ENCODE measurements around the gene PDK3. TPM values are rescaled to one million over a fixed set of nuclear protein-coding genes. Genes with fewer than 3 reads are reported as not detected.

The PDK3 gene
- total RNA-seq, result 10 to 100 TPM; 28.0 to 29.0 TPM

DNA sequence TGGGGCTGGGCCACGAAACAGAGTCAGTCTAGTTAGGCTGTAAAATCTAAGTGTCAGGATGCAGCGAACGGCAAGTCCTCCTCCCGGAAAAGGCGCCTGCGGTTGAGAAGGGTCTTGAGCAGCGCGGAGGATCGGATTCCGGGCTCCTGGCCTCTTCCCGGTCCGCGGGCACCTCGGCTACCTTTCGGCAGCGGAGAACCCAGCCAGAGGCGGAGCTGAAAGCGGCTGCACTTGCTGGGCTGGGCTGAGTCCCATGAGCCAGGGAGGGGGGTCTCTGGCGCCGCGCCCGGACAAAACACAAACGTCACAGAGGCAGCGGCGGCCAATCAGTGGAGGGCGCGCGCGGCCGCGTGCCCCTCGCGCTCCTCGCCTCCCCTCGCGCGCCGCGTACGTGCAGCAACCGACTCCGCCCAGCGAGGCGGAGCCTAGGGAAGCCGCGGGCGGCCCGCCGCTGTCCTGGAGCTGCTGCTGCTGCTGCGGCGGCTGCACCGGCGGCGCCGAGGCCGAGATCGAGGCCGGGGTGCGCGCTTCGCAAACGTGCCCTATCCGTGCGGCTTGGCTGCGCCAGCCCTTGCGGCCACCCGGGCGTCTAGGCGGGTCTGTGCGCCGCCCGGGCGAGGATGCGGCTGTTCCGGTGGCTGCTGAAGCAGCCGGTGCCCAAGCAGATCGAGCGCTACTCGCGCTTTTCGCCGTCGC, at the start of gene PDK3:
PDK3 (plus strand) TSS at position 451 of the 696 bp plus-strand sequence; CDS start at position 621, 170 bp downstream.
- CTCF ChIA-PET, result interaction anchor here (3.0 to 4.2 kb wide), 2 partner anchors 15 to 34 kb away, joined by 19 to 21 read pairs; no protein-coding TSS in a partner anchor
- no peaks in the 10 kb centered on the region for H3K9me3 Mint-ChIP-seq
- peaks cover 35% of the 10 kb centered on the region for H3K4me1 Mint-ChIP-seq

DNA sequence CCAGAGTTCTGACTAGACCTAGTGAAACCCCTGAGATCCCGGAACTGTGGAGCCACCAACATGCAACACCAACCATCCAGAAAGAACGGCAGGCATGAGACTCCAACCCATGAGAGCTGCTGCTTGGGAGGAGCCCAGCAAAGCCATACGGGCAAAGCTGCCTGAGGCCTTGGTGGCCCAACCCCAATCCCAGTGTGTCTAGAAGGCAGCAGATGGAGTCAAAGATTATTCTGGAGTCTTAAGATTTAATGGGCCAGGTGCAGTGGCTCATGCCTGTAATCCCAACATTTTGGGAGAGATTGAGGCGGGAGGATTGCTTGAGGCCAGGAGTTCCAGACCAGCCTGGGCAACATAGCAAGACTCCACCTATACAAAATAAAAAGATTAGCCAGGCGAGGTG, 49.2 kb upstream of the PDK3 start:
- H3K27ac Mint-ChIP-seq, result no peak overlapping the region
- no peak for DNase-seq
- POLR2A ChIA-PET, result no interaction called here
- peaks cover 2% of the 10 kb centered on the region for H3K27me3 Mint-ChIP-seq
- H3K4me1 Mint-ChIP-seq, result peaks cover 5% of the 10 kb centered on the region
- no peak overlapping the region for H3K4me3 Mint-ChIP-seq
- no peaks in the 10 kb centered on the region for H3K36me3 Mint-ChIP-seq (ENCODE audit: low read depth)
- CTCF ChIA-PET, result no interaction called here
- H3K9me3 Mint-ChIP-seq, result no peaks in the 10 kb centered on the region

More for the DNA sequence above, at the start of gene PDK3:
- POLR2A ChIA-PET, result interaction anchor here (0.5 to 7.4 kb wide), 9 partner anchors 8 to 69 kb away, joined by 3 to 99 read pairs (median 7); no protein-coding TSS in a partner anchor
- peak within 1 kb of the TSS; percentile 83 for H3K27ac Mint-ChIP-seq
- no peaks in the 10 kb centered on the region for H3K36me3 Mint-ChIP-seq (ENCODE audit: low read depth)
- peak within 1 kb of the TSS; percentile 79 for H3K4me3 Mint-ChIP-seq
- DNase-seq, result peak; percentile 86
- H3K27me3 Mint-ChIP-seq, result no peaks in the 10 kb centered on the region

DNA sequence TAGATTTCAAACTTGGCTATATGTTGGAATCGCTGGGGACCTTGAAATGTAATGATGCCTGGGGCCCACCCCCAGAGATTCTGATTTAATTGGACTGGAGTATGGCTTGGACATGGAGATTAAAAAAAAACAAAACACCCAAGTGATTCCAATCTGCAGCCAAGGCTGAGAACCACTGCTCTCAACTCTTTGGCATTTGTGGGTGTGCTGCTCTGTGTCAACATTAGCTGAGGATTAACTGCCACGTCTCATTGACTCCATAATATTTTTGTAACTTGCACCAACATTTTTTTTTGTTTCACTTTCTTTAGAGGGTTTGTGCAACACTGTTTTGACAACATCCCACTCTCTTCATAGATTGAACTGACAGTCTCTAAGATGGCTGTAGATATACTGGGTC, 41.1 kb upstream of the PDK3 start:
- Mint-ChIP-seq H3K27ac (no peak overlapping the region), H3K4me1 (no peaks in the 10 kb centered on the region), H3K9me3 (no peaks in the 10 kb centered on the region), H3K4me3 (no peak overlapping the region), H3K36me3 (ENCODE audit: low read depth) (no peaks in the 10 kb centered on the region), H3K27me3 (no peaks in the 10 kb centered on the region)
- CTCF ChIA-PET, result no interaction called here
- POLR2A ChIA-PET, result no interaction called here
- no peak for DNase-seq

DNA sequence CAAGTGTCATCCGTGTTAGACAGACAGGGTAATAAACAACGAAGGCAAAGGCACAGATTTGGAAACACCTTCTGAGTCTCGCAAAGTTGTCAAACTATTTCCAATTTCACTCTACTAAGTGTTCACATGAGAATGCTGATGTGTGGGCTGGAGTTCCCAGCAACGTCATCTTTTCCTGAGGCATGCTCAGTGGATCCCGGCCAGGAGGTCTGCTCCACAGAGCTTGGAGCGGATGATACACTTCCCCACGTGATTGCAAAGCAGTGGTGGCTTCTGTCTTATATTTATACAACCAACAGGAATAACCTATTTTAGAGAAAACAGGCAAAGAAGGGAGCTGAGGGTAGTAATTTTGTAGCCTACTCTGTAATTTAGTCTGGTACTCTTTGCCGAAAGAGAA, 40.1 kb upstream of the PDK3 start:
- Mint-ChIP-seq H3K4me1 (no peaks in the 10 kb centered on the region), H3K27me3 (no peaks in the 10 kb centered on the region), H3K27ac (no peak overlapping the region), H3K9me3 (no peaks in the 10 kb centered on the region), H3K4me3 (no peak overlapping the region), H3K36me3 (ENCODE audit: low read depth) (no peaks in the 10 kb centered on the region)
- CTCF ChIA-PET, result no interaction called here
- DNase-seq, result no peak
- POLR2A ChIA-PET, result no interaction called here

DNA sequence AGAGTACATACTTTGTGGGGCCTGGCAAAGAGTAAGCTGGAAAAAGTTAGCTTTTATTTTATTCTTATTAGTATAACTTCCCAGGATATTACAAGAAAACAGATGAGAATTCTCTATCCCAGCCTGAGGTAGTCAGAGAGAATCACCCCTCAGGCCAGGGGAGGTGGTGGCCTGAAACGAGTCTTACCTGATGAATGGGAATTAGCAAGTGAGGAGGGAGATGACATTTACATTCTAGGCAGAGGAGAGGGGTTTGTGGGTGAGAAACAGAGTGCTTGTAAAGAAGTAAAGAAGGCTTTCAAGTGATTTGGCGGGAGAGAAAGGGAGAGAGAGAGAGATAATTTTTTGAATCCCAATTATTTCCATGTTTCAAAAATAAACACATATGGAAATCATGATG, 39.3 kb upstream of the PDK3 start:
- POLR2A ChIA-PET, result no interaction called here
- H3K4me1 Mint-ChIP-seq, result no peaks in the 10 kb centered on the region
- H3K36me3 Mint-ChIP-seq (ENCODE audit: low read depth), result no peaks in the 10 kb centered on the region
- H3K27me3 Mint-ChIP-seq, result no peaks in the 10 kb centered on the region
- no peak for DNase-seq
- H3K27ac Mint-ChIP-seq, result no peak overlapping the region
- CTCF ChIA-PET, result no interaction called here
- no peak overlapping the region for H3K4me3 Mint-ChIP-seq
- no peaks in the 10 kb centered on the region for H3K9me3 Mint-ChIP-seq

DNA sequence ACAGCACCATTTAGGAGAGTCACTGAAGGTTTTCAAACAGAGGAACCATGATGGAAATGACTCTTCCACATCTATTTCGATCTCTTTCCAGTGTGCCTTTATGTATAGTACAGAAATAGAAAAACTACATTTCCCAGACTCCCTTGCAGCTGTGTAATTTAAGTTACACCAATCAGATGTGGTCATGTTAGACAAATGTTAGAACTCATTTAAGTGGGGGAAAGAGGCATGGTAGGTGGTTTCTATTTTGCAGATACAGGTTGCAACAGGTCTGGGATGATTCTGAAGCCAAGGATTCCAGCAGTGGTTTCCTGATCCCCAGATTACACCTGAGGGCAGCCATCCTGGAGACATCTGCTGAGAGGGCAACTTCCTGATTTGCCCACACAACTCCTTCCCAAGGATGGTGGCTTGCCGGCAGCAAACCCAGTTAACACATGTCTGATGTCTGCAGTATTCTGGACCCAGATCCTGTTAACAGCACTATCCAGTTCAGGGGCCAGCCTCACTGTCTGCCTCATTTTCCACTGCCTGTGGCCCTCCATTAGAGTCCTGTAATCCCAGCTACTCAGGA, 38.7 kb upstream of the PDK3 start:
- H3K27ac Mint-ChIP-seq, result no peak overlapping the region

DNA sequence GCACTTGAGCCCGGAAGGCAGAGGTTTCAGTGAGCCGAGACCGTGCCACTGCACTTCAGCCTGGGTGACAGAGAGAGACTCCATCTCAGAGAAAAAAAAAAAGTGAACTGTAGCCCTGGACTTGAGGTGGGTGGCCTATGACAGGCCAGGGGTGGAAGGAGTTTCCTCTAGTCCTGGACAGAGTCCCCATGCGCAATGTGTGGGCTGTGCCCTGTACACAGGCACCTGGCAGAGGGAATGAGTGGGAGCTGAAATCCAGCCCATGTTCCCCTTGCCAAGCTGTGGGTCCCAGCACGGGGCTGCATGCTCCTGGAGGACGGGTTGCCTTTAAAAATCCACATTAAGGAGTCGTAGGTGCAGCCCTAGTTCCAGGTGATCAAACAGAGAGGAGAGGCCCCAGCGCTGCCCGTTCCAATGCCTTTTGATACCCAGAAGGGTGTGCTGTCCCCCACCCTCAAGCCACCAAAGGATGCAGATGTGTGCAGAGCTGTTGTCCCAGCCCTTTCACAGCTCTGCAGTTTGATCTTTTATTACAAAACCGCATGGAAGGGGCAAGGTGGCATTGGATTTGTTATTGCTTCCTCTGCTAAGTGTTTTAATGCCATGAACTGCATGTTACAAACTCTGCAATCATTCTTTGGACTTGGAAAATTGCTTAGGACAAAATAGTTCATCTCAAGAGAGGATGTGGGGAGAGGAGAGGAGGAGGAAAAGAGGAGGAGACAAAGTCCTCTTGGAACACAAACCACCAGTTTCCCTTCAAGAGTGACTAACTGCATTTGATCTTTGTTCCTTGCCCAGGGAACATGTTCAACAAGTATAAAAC, 38.0 kb upstream of the PDK3 start:
- Mint-ChIP-seq H3K36me3 (ENCODE audit: low read depth) (no peaks in the 10 kb centered on the region), H3K4me1 (no peaks in the 10 kb centered on the region), H3K27ac (no peak overlapping the region), H3K27me3 (no peaks in the 10 kb centered on the region), H3K4me3 (no peak overlapping the region), H3K9me3 (no peaks in the 10 kb centered on the region)
- CTCF ChIA-PET, result no interaction called here
- POLR2A ChIA-PET, result no interaction called here
- DNase-seq, result no peak

More for the DNA sequence above, 38.7 kb upstream of the PDK3 start:
- H3K36me3 Mint-ChIP-seq (ENCODE audit: low read depth), result no peaks in the 10 kb centered on the region
- DNase-seq, result no peak
- no peaks in the 10 kb centered on the region for H3K9me3 Mint-ChIP-seq
- H3K4me1 Mint-ChIP-seq, result no peaks in the 10 kb centered on the region
- CTCF ChIA-PET, result no interaction called here
- POLR2A ChIA-PET, result no interaction called here
- H3K27me3 Mint-ChIP-seq, result no peaks in the 10 kb centered on the region
- no peak overlapping the region for H3K4me3 Mint-ChIP-seq

DNA sequence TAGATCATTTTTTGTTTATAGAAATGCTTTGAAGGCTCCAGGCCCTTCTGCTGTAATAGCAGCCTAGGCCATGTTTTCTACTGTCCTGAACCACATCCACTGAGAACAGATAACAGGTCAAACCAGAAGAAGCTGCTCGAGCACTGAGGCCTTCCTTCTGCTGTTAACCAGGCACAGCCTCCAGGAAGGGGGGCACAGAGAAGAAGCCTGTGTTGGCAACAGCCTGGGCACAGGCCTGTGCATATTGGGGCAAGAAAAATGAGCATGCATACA, 37.4 kb upstream of the PDK3 start:
- no peaks in the 10 kb centered on the region for H3K4me1 Mint-ChIP-seq
- H3K9me3 Mint-ChIP-seq, result no peaks in the 10 kb centered on the region
- H3K27ac Mint-ChIP-seq, result no peak overlapping the region
- ChIA-PET POLR2A (no interaction called here), CTCF (no interaction called here)
- H3K36me3 Mint-ChIP-seq (ENCODE audit: low read depth), result no peaks in the 10 kb centered on the region
- H3K27me3 Mint-ChIP-seq, result no peaks in the 10 kb centered on the region
- DNase-seq, result no peak
- no peak overlapping the region for H3K4me3 Mint-ChIP-seq

DNA sequence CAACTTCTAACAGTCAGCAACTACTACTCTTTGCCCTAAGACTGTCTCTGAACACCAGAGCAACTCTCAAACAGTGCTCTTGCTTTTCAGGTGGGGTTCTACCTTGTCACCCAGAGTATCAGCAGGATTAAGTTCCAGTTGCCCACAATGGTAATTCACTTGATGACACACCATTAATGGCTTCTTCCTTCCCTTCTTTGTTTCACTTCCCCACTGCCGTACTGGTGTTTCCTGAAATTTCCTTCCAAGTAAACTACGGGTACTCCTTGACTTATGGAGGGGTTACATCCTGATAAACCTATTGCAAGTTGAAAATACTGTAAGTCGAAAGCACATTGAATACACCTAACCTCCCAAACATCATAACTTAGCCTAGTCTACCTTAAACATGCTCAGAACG, 36.6 kb upstream of the PDK3 start:
- no peak overlapping the region for H3K27ac Mint-ChIP-seq
- no peaks in the 10 kb centered on the region for H3K36me3 Mint-ChIP-seq (ENCODE audit: low read depth)
- ChIA-PET CTCF (no interaction called here), POLR2A (no interaction called here)
- no peaks in the 10 kb centered on the region for H3K9me3 Mint-ChIP-seq
- H3K27me3 Mint-ChIP-seq, result no peaks in the 10 kb centered on the region
- no peak for DNase-seq
- no peak overlapping the region for H3K4me3 Mint-ChIP-seq
- no peaks in the 10 kb centered on the region for H3K4me1 Mint-ChIP-seq

DNA sequence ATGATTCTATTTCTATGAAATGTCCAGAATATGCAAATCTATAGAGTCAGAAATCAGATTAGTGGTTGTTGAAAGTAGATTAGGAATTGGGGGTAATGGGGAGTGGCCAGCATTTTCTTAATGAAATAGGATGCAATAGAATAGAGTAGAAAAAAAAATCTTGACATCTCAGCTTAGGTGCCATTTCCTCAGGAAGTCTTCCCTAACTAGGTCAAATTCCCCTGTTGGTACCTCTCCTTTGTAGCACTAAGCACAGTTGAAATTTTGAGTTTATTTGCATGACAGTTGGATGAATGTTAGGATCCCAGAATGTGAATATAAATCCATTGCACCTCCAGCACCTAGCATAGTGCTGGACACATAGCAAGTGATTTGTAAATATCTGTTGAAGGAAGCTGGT, 30.0 kb upstream of the PDK3 start:
- ChIA-PET POLR2A (no interaction called here), CTCF (no interaction called here)
- no peak overlapping the region for H3K4me3 Mint-ChIP-seq
- no peak overlapping the region for H3K27ac Mint-ChIP-seq
- peaks cover 7% of the 10 kb centered on the region for H3K4me1 Mint-ChIP-seq
- no peaks in the 10 kb centered on the region for H3K36me3 Mint-ChIP-seq (ENCODE audit: low read depth)
- no peak for DNase-seq
- no peaks in the 10 kb centered on the region for H3K27me3 Mint-ChIP-seq
- no peaks in the 10 kb centered on the region for H3K9me3 Mint-ChIP-seq

DNA sequence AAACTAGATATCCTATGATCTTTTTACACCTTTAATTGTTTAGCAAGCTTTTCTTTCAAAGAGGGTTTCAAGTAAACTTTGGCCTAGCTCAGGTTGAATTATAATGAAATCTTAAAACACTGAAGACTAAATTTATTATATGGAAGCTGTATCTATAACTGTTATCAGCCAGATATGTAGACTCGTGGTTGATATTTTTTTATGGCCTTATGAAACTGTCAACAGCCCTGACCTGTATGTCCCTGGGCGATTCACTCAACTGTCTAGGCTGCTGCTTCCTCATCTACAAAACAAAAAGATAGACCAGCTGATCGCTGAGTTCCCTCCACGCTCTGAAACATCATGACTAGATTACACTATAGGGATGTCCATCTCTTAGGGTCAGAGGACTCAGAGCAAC, 21.2 kb upstream of the PDK3 start:
- H3K27me3 Mint-ChIP-seq, result peaks cover 1% of the 10 kb centered on the region
- no peak overlapping the region for H3K4me3 Mint-ChIP-seq
- H3K36me3 Mint-ChIP-seq (ENCODE audit: low read depth), result no peaks in the 10 kb centered on the region
- H3K4me1 Mint-ChIP-seq, result no peaks in the 10 kb centered on the region
- DNase-seq, result no peak
- H3K27ac Mint-ChIP-seq, result no peak overlapping the region
- POLR2A ChIA-PET, result no interaction called here
- H3K9me3 Mint-ChIP-seq, result no peaks in the 10 kb centered on the region
- CTCF ChIA-PET, result no interaction called here

DNA sequence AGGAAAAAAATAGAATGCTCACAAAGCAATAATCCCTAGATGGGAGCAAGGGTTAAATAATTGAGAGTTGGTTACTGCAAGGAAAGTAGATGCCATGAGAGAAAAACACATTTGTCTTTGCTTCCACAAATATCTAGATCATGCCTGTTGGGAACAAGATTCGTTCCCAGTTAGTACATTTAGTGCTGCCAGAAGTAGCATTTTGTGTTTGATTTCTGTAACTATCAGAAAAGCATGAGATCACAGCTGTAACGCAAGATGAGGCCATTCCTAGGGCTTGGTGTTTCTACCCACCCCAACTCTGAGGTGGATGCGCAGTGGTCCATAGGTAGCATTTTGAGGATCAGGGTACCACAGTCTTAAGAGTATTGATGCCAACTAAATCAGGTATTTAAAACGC, 20.4 kb upstream of the PDK3 start:
- POLR2A ChIA-PET, result no interaction called here
- H3K4me3 Mint-ChIP-seq, result no peak overlapping the region

DNA sequence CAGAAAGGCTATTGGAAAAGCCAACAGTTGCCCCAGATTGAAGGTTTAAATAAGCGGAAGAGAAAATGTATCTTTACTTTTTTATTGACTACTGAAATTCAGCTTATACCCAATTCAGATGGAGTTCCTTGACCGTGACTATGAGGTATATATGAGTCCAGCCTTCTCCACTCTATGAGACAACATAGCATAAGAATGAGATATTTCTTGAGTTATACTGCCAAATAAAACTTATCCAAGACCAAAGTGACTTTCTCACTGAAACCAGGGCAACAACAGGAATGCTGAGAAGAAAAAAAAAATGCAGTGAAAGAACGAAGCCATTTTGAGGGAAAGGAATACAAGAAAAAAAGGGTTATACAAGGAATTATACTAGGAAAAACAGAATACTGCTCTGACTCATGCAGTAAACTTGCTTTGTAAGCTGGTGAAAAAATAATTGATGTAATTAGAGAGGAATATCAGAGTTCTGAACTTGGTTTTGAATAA, 16.3 kb upstream of the PDK3 start:
- Mint-ChIP-seq H3K4me3 (no peak overlapping the region), H3K9me3 (no peaks in the 10 kb centered on the region), H3K27ac (no peak overlapping the region), H3K27me3 (peaks cover 1% of the 10 kb centered on the region), H3K4me1 (no peaks in the 10 kb centered on the region), H3K36me3 (ENCODE audit: low read depth) (no peaks in the 10 kb centered on the region)
- DNase-seq, result no peak
- ChIA-PET POLR2A (no interaction called here), CTCF (no interaction called here)

More for the DNA sequence above, 20.4 kb upstream of the PDK3 start:
- CTCF ChIA-PET, result no interaction called here
- no peaks in the 10 kb centered on the region for H3K9me3 Mint-ChIP-seq
- no peaks in the 10 kb centered on the region for H3K4me1 Mint-ChIP-seq
- H3K36me3 Mint-ChIP-seq (ENCODE audit: low read depth), result no peaks in the 10 kb centered on the region
- no peak overlapping the region for H3K27ac Mint-ChIP-seq
- peaks cover 1% of the 10 kb centered on the region for H3K27me3 Mint-ChIP-seq
- DNase-seq, result no peak

Measured in activated CD4-positive, alpha-beta memory T cell treated with anti-CD3 and anti-CD28 coated beads, Interleukin-2, amount 10 ng/mL, durations not matched to agents 7 days and 5 days (primary cell).